ENCODE data around the gene EPN2.

EPN2 gene

GRCh38 chr17:19296786-19297778 is 59.9 kb downstream of the EPN2 start:
- DNase-seq: no peak

GRCh38 chr17:19298569-19299213 is 61.5 kb downstream of the EPN2 start:
- DNase-seq: no peak

- no peak for DNase-seq
Observed at GRCh38 chr17:19299214-19299747, 62.1 kb downstream of the EPN2 start.

- no peak for DNase-seq
Observed at GRCh38 chr17:19299866-19300265, 62.7 kb downstream of the EPN2 start.

- no peak for DNase-seq
Observed at GRCh38 chr17:19301274-19301951, 64.2 kb downstream of the EPN2 start.

GRCh38 chr17:19301973-19302372 is 64.8 kb downstream of the EPN2 start:
- DNase-seq: no peak

- DNase-seq: no peak
Observed at GRCh38 chr17:19302791-19303331, 65.7 kb downstream of the EPN2 start.

- no peak for DNase-seq
Observed at GRCh38 chr17:19303367-19303776, 66.2 kb downstream of the EPN2 start.

- no peak for DNase-seq
Observed at GRCh38 chr17:19304209-19304608, 67.0 kb downstream of the EPN2 start.

- DNase-seq: no peak
Observed at GRCh38 chr17:19304751-19305150, 67.6 kb downstream of the EPN2 start.

GRCh38 chr17:19305256-19305655 is 68.1 kb downstream of the EPN2 start:
- DNase-seq: no peak

- no peak for DNase-seq
Observed at GRCh38 chr17:19305761-19306159, 68.6 kb downstream of the EPN2 start.

GRCh38 chr17:19306160-19307111 is 69.3 kb downstream of the EPN2 start:
- DNase-seq: peak; percentile 2

GRCh38 chr17:19307521-19307920 is 70.4 kb downstream of the EPN2 start:
- no peak for DNase-seq

GRCh38 chr17:19308398-19308797 is 71.2 kb downstream of the EPN2 start:
- no peak for DNase-seq

GRCh38 chr17:19309701-19310100 is 72.5 kb downstream of the EPN2 start:
- no peak for DNase-seq

- no peak for DNase-seq
Observed at GRCh38 chr17:19310151-19310550, 73.0 kb downstream of the EPN2 start.

GRCh38 chr17:19311016-19311415 is 73.8 kb downstream of the EPN2 start:
- DNase-seq: no peak

GRCh38 chr17:19311421-19312215 is 74.5 kb downstream of the EPN2 start:
- no peak for DNase-seq

GRCh38 chr17:19312406-19312805 is 75.2 kb downstream of the EPN2 start:
- DNase-seq: no peak

Data from activated effector memory CD4-positive, alpha-beta T cell treated with Interleukin-2 at 50 U/mL for 16 hours (primary cell).